Muscle of leg (tissue), 11 donors: Measurements from ENCODE around the gene FOXK2. TPM values are rescaled to one million over a fixed set of nuclear protein-coding genes. Genes with fewer than 3 reads are reported as not detected.
A peak's percentile ranks its signal among the peaks of the same experiment; 100 is the strongest.
"Not testable (repeated sequence)": the region's sequence is repeated elsewhere in the genome, so short reads cannot be mapped to it uniquely, and the experiment has no call there.

Experiments used
- DNase-seq: peaks from one replicate; pipeline ENCODE4 v3.0.0; 2013
- H3K27ac ChIP-seq: one replicate; pipeline ENCODE4 v1.5.1; 2013; ENCODE audit warnings: mild to moderate bottlenecking, low read length, control low read depth
- H3K27me3 ChIP-seq: one replicate; pipeline ENCODE4 v1.6.1; 2013; ENCODE audit warnings: low read length; ENCODE audit not compliant: control insufficient read depth, insufficient read depth
- H3K36me3 ChIP-seq: one replicate; pipeline ENCODE4 v1.6.1; 2013; ENCODE audit warnings: low read length; ENCODE audit not compliant: control insufficient read depth, insufficient read depth
- H3K4me1 ChIP-seq: one replicate; pipeline ENCODE4 v1.6.1; 2013; ENCODE audit warnings: low read length; ENCODE audit not compliant: control insufficient read depth, insufficient read depth
- H3K4me3 ChIP-seq: one replicate; pipeline ENCODE4 v1.5.1; 2013; ENCODE audit warnings: low read length, control low read depth
- H3K9me3 ChIP-seq: replicated peaks from 2 replicates; pipeline ENCODE4 v1.6.1; 2013; ENCODE audit warnings: low read depth, low read length; ENCODE audit not compliant: control insufficient read depth
- WGBS: methylation state at CpG from one replicate; pipeline ENCODE4 v1.1.5; 2013; ENCODE audit warnings: missing lambda C conversion rate; ENCODE audit not compliant: insufficient coverage; 5-methylcytosine and 5-hydroxymethylcytosine counted together
- polyA plus RNA-seq, 8 donors: library from polyadenylated mRNA; unstranded; fragments of 120-200 nt; gene quantifications; one replicate each; pipeline versions ENCODE4 v1.2.1 to v1.2.3, GENCODE V29; 2013; ENCODE audit warnings: inconsistent platforms in 1 of 8, low replicate concordance in 1 of 8; ENCODE audit not compliant: insufficient read length in 8 of 8, insufficient read depth in 1 of 8
- total RNA-seq: library from RNA; stranded (reverse); fragments of 120-200 nt; gene quantifications from one replicate; pipeline ENCODE4 v1.2.4, GENCODE V29; 2013

FOXK2 gene
- total and polyA plus RNA-seq, 9 donors = 31.8 to 47.3 (median 38.3) TPM

DNA sequence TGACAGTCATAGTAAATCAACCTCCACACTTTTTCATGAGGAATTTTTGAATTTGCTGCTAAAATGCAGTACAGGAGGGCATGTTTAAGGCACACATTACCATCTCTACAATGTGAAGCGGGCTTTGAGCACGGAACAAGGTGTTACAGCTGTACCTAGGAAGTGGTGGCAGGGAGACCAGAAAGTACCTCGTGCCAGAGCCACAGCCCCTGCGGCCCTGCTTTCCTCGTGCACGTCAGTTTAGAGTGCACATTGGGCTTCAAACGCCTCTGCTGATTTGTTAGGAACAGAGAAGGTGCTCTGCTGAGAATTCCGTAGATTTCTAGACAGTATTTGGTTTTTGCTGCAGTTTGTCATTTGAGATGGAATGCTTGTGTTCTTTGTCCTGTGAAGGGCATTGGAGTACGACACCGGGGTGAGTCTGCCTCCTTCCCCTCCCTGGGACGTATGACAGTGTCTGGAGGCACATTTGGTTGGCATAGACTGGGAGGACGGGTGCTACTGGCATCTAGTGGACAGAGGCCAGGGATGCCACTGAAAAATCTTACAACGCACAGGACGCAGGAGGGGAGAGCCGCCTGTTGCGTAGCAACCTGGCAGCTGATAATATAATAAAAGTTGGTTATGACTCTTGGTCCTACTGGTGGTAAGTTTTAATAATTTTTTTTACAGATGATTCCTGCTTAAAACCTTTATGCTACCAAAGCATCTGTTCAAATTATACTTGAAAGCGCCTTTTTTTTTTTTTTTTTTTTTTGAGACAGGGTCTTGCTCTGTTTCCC lies 9.1 kb downstream of the FOXK2 start:
- peaks cover 35% of the 10 kb centered on the region for H3K4me1 ChIP-seq
- no peaks in the 10 kb centered on the region for H3K9me3 ChIP-seq
- DNase-seq = peak; percentile 76
- no peaks in the 10 kb centered on the region for H3K27me3 ChIP-seq
- no peak overlapping the region for H3K4me3 ChIP-seq
- WGBS = 52% methylated on average over 10 of the region's 17 CpGs
- no peaks in the 10 kb centered on the region for H3K36me3 ChIP-seq
- H3K27ac ChIP-seq = peak overlapping the region; percentile 83

GRCh38 chr17:82529914-82530300 lies 10.4 kb downstream of the FOXK2 start:
- DNase-seq = no peak
- Histone ChIP-seq H3K36me3 (no peaks in the 10 kb centered on the region), H3K27ac (peak overlapping the region; percentile 5), H3K4me3 (no peak overlapping the region), H3K27me3 (no peaks in the 10 kb centered on the region), H3K9me3 (no peaks in the 10 kb centered on the region), H3K4me1 (peaks cover 33% of the 10 kb centered on the region)
- 76% methylated on average over 2 of the region's 9 CpGs for WGBS

GRCh38 chr17:82531431-82531881 lies 11.9 kb downstream of the FOXK2 start:
- H3K9me3 ChIP-seq = no peaks in the 10 kb centered on the region
- H3K4me3 ChIP-seq = no peak overlapping the region
- no peaks in the 10 kb centered on the region for H3K36me3 ChIP-seq
- 40% methylated on average over 1 of the region's 7 CpGs for WGBS
- H3K27me3 ChIP-seq = no peaks in the 10 kb centered on the region
- H3K4me1 ChIP-seq = peaks cover 30% of the 10 kb centered on the region
- no peak overlapping the region for H3K27ac ChIP-seq
- DNase-seq = no peak

GRCh38 chr17:82534401-82534812 lies 14.9 kb downstream of the FOXK2 start:
- DNase-seq = no peak
- no peak overlapping the region for H3K4me3 ChIP-seq
- no peaks in the 10 kb centered on the region for H3K9me3 ChIP-seq
- no peak overlapping the region for H3K27ac ChIP-seq
- H3K4me1 ChIP-seq = peaks cover 30% of the 10 kb centered on the region
- 41% methylated on average over 5 of the region's 7 CpGs for whole genome bisulfite sequencing
- H3K36me3 ChIP-seq = no peaks in the 10 kb centered on the region
- H3K27me3 ChIP-seq = no peaks in the 10 kb centered on the region

- peaks cover 25% of the 10 kb centered on the region for H3K4me1 ChIP-seq
- no peak for DNase-seq
- WGBS = 25% methylated on average over 2 of the region's 6 CpGs
Measured at GRCh38 chr17:82536512-82537201, 17.1 kb downstream of the FOXK2 start.

DNA sequence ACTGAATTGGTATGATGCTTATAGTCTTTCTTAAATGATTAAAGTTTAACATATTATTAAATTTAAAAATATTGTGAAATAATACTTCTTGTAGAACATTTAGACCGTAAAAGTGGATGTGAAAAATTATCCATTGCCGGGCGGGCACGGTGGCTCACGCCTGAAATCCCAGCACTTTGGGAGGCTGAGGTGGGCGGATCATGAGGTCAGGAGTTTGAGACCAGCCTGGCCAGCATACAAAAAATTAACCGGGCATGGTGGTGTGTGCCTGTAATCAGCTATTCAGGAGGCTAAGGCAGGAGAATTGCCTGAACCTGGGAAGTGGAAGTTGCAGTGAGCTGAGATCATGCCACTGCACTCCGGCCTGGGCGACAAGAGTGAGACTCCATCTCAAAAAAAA lies 17.7 kb downstream of the FOXK2 start:
- H3K4me3 ChIP-seq, H3K9me3 ChIP-seq, H3K27me3 ChIP-seq, DNase-seq, H3K36me3 ChIP-seq: not testable (repeated sequence)
- H3K4me1 ChIP-seq = peaks cover 25% of the 10 kb centered on the region
- 79% methylated on average over 7 of the region's 9 CpGs for WGBS
- peak overlapping the region; percentile 97 for H3K27ac ChIP-seq

More at GRCh38 chr17:82536512-82537201, 17.1 kb downstream of the FOXK2 start:
- H3K27me3 ChIP-seq = no peaks in the 10 kb centered on the region
- no peak overlapping the region for H3K4me3 ChIP-seq
- H3K9me3 ChIP-seq = no peaks in the 10 kb centered on the region
- H3K27ac ChIP-seq = peak overlapping the region; percentile 97
- no peaks in the 10 kb centered on the region for H3K36me3 ChIP-seq

DNA sequence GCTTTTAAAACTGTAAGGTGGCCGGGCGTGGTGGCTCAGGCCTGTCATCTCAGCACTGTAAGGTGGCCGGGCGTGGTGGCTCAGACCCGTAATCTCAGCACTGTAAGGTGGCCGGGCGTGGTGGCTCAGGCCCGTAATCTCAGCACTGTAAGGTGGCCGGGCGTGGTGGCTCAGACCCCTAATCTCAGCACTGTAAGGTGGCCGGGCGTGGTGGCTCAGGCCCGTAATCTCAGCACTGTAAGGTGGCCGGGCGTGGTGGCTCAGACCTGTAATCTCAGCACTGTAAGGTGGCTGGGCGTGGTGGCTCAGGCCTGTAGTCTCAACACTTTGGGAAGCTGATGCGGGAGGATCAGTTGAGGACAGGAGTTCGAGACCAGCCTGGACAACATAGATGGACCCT lies 19.5 kb downstream of the FOXK2 start:
- not testable (repeated sequence) for DNase-seq, H3K27ac ChIP-seq, H3K27me3 ChIP-seq, H3K4me3 ChIP-seq, H3K36me3 ChIP-seq, H3K9me3 ChIP-seq
- H3K4me1 ChIP-seq = peaks cover 32% of the 10 kb centered on the region
- 96% methylated on average over 16 of the region's 18 CpGs for WGBS

GRCh38 chr17:82542439-82542838 lies 22.9 kb downstream of the FOXK2 start:
- Histone ChIP-seq H3K4me3 (no peak overlapping the region), H3K27ac (no peak overlapping the region), H3K4me1 (peaks cover 22% of the 10 kb centered on the region), H3K9me3 (no peaks in the 10 kb centered on the region), H3K27me3 (no peaks in the 10 kb centered on the region), H3K36me3 (no peaks in the 10 kb centered on the region)
- 100% methylated on average over 2 of the region's 5 CpGs for WGBS
- DNase-seq = no peak

- no peak overlapping the region for H3K4me3 ChIP-seq
- WGBS = 75% methylated on average over 6 of the region's 16 CpGs
- H3K27me3 ChIP-seq = no peaks in the 10 kb centered on the region
- H3K4me1 ChIP-seq = peaks cover 28% of the 10 kb centered on the region
- DNase-seq = no peak
- peaks cover 4% of the 10 kb centered on the region for H3K9me3 ChIP-seq
- no peak overlapping the region for H3K27ac ChIP-seq
- no peaks in the 10 kb centered on the region for H3K36me3 ChIP-seq
Measured at GRCh38 chr17:82544431-82545070, 25.0 kb downstream of the FOXK2 start.

- Histone ChIP-seq H3K27ac (no peak overlapping the region), H3K9me3 (peaks cover 4% of the 10 kb centered on the region), H3K4me3 (no peak overlapping the region), H3K36me3 (no peaks in the 10 kb centered on the region), H3K27me3 (no peaks in the 10 kb centered on the region), H3K4me1 (peaks cover 29% of the 10 kb centered on the region)
- DNase-seq = peak; percentile 44
- no CpG with 5 or more reads among the region's 8 CpGs for WGBS
Measured at GRCh38 chr17:82545071-82545462, 25.5 kb downstream of the FOXK2 start.
